NCI-H226 (cell line): Measurements from ENCODE around the gene CBLL1.
A peak's percentile ranks its signal among the peaks of the same experiment; 100 is the strongest.

Experiments
- DNase-seq: peaks from one replicate; pipeline ENCODE4 v3.0.0-alpha.2; 2015

The CBLL1 gene, protein sequence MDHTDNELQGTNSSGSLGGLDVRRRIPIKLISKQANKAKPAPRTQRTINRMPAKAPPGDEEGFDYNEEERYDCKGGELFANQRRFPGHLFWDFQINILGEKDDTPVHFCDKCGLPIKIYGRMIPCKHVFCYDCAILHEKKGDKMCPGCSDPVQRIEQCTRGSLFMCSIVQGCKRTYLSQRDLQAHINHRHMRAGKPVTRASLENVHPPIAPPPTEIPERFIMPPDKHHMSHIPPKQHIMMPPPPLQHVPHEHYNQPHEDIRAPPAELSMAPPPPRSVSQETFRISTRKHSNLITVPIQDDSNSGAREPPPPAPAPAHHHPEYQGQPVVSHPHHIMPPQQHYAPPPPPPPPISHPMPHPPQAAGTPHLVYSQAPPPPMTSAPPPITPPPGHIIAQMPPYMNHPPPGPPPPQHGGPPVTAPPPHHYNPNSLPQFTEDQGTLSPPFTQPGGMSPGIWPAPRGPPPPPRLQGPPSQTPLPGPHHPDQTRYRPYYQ

DNA sequence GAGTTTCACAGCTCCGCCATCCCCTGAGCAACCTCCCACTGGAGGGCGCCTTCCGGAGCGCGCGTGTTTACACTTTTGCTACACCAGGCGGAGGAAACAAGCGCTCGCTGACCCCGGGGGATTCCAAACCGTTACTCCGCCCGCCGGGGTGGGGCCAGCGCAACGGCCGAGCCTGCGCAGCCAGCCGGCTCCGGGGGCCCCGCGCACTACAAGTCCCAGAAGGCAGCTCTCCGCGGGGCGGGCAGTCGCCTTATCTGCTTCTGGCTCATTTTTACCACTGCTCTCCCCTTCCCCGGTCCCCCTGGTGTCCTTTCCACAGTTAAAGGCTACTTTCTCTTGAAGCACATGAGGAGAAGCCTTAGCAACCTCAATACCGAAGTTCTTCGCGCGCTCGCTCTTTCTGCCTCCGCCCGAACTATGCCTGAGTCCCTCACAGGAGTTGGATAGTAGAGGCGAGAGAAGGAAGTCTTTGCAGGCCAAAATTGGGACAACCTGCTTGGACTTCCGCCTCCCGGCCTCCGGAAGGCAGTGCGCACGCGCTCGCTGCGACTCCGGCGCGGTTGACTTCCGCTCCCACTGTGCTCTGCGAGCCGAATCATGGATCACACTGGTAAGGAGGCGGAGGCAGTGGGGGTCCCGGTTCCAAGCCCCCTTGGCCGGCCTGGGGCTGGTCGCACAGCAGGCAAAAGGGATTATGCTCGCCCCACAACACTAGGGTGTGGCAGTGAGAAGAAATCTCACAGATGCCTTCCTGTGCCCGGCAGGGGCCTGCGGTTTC is at the start of gene CBLL1:
Gene CBLL1 (plus strand): TSS at position 576 of the 778 bp plus-strand sequence. CDS start 22 bp downstream, at position 598.
- DNase-seq = peak; percentile 93

DNA sequence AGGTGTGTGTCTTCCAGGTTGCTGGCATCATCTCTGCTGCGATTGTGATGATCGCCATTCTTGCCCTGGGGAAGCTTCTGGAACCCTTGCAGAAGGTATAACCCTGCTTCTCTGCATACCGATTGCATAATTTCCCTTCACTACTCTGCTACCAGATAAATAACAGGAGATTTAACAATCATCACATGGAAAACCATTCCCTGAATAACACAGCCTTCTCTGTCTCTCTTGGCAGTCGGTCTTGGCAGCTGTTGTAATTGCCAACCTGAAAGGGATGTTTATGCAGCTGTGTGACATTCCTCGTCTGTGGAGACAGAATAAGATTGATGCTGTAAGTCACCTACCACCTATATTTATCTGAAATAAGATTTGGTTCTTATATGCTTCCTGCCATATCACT is 49.6 kb upstream of the CBLL1 start:
- DNase-seq = no peak

DNA sequence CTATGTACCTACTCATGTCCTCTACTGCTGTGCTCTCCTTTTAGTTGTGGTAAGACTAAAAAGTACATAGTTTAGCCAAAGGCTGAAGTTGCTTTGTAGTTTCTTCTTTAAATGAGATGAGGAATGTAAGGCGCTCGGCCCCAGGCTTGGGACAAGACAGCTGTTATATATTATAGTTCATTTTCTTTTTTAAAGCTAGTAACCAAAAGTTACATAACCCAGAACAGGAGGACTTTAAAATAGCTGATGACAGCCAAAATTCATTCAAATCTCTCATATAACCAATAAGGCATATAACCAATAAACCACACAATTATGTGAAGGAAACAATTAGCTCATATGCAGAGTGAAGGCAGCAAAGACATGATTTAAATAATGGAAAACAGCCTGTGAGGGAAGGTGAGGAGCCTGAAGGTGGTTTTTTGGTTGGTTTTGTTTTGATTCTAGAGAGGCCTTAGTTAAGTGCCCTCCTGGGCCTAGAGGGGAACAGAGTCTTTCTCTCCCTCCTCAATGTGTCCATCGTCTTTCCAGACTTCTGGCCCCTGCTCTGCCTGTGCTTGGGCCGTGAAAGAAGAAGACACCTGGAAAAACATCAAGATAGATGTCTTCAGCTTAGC is 47.5 kb upstream of the CBLL1 start:
- DNase-seq = no peak

DNA sequence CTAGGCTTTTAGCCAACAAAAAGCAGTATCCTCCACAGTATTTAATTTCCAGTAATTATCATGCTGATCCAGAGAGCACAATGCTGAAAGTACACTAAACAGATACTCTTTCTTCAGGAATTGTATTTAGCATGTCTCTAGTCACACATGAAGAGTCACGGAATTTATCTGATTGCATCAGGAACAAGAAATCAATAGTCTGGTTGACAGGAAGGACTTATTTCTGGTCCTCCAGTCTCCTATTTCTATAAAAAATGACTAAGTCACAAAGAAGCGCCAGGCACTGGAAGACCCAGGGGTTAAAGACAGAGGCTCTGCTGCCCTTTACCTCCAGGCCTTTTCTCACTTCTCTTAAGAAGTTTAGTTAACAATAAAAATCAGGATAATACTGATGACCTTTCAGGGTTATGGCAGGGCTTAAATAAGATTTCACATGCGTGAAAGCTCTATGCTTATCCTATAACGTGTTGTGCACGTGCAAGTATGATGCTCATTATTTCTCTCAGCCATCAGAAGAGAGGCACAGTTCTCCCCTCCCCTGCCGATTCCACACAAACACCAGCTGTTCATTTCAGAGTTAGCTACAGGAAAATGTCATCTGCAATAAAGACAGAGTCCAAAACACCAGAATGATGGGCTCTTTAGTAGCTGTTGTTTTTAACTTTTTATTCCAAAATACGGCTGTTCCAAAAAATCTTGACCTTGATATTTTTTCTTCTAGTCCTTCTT is 46.5 kb upstream of the CBLL1 start:
- no peak for DNase-seq

DNA sequence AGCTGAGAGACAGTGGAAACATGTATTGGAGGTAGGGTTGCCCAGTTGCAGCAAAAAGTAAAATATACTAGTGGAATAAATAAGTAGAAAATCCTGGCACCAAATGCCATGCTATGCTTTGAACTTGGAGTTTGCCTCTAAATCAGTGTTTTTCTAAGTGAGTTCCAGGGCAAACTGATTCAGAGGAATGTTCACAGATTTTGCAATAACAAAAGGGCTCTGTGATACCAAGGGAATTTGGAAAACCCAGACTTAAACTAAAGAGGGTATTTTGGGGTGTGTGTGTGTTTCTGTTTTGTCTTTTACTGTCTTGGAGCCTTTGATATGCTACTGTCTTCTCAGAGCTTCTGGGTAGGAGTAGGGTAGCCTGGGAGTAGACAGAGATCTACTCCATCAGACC is 43.4 kb upstream of the CBLL1 start:
- no peak for DNase-seq

DNA sequence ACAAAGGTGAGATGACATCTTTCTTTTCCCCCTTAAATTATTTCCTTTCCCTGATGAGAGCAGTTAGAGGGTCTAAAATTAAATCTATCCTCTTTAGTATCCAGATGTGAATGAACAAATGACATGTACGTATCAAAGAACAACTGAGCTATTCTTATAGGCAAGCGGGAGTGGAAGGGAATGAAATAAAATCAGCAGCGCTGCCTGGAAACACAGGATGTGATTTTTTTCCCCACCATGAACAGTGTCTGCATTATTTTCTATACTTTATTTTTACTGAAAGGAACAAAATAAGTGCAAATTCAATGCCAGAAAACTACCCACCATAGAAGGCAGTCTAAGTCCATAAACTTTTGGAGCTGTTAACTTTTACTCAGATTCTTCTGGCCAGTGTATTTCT is 42.8 kb upstream of the CBLL1 start:
- DNase-seq = no peak

DNA sequence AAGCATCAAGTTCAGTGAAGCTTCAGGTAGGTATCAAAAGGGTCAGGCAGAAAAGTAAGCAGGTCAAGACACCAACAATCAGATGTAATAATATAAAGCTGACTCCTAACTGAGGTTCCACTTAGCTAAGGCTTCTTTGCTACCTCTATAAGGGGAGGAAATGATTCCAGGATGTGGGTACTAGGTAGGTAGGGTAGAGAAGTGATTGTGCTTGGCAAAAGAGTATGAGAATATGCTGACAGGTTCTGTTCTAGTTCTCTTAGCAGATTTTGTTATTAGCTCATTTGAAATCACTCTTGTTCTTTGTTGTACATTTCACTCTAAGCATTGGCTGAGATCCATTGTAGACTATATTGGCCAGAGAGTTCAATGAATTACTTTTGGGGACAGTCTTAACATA is 40.7 kb upstream of the CBLL1 start:
- DNase-seq = no peak

DNA sequence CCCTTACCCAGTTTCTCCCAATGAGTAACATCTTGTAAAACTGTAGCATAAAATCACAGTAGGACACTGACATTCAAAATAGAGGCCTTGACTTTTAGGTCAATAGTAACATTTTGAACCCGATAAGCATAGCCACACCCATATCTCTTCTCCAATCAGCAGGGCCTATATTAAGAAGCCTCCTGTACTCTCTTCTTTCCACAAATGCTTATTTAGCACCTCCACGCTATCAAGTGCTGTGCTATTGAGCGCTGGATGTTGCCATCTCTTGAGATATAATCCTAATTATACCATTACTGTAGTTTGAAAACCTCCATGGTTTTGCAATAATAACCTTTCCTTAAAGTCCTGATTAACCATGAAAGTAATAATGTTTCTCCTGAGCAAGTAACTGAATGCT is 40.1 kb upstream of the CBLL1 start:
- no peak for DNase-seq

DNA sequence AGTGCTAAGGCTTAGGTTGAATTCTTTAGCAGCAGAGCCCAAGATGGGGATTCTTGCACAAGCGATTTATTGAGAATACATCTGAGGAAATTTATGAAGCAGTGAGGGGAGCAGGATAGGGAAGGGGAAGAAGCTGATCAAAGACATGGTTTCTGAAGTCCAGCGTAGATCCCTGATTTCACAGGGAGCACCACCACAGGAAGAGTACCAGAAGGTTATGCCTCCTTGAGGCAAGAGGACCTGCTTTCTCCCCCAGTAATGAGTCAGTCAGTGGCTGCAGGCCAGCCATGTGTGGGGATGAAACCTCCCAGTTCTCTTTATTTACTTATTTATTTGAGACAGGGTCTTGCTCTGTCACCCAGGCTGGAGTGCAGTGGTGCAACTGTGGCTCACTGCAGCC is 35.0 kb upstream of the CBLL1 start:
- DNase-seq = peak; percentile 18

DNA sequence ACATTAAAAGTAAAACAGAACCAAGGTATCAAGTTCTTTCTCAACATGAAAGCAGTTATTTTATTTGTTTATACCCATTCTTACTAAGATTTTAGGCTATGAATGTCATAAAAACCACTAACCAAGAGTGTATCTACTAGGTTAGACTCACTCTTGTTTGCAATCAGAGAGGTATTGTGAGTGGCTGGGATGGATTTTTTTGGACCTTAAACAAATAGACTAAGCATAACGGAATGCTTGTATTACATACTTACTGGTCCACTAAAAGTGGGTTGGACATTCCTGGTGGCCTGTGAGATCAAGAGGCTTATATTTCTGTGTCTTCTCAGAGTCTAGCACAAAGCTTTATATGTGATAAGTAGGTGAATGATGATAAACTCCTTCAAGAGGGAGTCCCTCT is 32.6 kb upstream of the CBLL1 start:
- DNase-seq = peak; percentile 56

DNA sequence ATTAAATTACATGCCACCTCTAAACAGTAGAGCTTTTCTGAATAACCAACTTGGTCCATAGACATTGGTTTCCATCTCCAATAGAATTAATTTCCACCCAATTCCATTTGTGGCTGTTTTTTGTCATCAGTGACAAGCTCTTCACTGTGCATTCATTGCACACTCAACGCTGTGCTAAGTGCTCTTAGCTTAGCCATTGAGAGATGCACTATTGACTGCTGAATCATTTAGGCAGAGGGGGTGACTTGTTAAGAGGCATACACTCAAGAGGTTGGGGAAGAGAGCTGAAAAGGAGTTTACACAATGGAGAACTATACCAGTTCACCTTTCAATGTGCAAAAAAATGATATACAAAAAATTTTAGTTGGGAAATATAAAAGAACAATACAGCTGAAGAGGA is 31.9 kb upstream of the CBLL1 start:
- no peak for DNase-seq

DNA sequence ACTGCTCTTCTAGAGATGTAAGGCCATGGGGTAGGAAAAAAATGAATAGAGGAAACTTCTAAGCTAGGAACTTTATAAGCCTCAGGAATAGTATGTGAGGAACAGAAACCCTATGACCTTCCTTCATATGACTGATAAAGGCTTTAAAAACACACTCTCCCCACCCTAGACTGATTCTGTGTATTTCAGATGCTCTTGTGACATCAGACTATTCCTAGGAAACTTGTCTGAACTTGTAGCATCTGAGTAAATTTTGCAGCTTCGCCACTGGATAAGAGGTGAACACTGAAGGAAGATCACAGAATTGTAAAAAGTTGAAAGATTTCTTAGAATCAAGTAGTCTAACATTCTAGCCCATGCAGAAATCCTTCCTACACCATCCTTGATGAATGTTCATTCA is 31.0 kb upstream of the CBLL1 start:
- DNase-seq = no peak

DNA sequence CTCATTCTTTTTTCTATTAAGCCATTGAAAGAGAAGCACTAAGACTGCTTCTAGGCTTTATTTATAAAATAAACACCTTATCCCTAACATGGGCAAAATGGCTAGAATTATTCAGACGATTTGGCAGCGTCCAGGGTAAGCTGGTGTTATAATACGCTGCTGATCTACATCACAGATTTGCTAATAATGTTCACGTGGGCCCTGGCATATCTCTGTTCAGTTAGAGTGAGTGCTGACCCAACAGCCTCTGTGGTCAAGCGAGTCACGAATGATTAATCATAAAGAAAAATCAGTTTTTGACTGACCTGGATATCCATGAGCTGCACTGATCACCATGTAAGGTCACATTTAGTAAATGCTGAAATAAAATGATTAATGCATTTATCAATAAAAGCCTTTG is 28.4 kb upstream of the CBLL1 start:
- DNase-seq = peak; percentile 74

DNA sequence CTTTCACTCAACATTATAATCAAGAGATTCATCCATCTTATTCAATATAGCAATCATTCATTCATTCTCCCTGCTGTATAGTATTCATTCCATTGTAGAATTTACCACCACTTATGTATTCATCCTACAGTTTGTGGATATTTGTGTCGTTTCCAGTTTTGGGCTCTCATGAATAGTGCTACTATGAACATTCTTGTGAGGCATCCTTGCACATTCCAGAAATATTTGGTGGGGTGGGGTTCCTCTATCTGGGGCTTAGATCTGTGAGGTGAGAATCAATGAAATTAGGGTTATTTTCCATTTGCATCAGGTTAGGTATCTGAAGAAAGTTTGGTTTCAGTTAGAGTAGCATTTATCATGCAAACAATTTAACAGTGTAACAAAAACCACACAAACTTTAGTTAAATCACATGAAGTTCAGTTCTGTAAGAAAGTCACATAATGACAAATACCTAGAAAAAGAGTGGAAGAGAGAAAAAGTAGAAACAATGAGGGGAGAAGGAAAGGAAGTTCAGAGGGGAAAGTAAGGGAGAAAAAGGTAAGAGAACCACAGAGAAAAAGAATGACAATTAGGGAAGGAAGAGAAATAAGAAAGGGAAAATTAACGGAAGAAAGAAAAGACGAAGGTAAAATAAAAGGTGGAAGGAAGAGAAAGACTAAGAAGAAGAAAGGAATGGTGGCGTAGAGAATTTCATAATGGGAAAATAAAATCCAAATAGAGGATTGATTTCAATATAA is 25.3 kb upstream of the CBLL1 start:
- no peak for DNase-seq

DNA sequence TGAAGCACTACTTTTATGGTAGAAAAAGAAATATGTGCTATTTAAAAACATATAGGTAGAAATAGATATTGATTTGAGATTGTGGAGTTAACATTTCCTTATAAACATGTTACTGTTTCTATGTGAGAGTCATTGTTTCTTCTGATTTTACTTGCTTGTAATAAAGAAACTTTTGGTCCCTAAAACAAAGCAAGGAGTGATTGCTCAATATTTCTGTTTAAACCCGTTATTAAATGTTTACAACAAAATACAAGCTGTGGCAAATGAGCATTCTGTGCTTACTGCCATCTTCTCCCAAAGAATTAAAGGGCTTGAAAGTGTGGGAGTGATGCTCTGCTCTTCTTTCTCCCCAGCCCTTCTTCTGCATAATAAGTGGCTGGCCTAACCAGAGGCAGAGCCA is 22.7 kb upstream of the CBLL1 start:
- no peak for DNase-seq

DNA sequence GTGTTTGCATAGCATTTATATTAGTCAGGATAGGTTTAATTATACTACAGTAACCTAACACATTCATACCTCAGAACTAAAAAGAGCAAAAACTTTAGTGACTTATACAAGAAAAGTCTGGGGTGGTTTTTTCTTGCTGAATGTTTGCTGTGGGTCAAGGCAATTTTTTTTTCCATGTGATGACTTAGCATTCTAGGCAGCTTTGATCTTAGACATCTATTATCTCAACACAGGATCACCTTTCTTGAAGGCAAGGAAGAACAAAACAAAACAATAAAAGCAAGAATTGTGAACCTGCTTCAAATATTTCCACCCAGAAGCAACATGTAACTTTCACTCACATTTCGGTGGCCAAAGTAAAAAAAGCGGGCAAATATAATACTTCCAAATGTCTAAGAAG is 20.7 kb upstream of the CBLL1 start:
- DNase-seq = no peak

DNA sequence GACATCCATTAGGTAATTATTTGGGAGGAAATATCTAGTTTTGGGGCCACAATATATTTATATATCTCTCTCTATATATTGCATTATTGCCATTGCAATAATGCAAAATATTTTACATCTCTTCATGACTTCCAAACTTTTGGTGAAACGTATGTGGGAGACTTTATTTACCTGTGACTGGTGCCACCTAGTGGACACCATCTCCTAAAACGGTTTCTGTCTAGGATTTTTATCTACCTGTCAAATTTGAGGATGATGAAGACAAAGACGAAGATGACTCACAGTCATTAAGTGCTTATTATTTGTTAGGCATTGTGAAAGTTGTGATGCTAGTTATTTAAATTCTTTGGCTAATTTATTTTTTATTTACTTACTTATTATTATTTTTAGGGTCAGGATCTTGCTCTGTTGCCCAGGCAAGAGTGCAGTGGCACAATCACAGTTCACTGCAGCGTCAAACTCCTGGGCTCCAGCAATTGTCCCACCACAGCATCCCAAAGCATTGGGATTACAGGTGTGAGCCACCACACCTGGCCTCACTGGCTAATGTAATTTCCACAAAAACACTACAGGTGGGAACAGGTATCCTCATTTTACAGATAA is 18.7 kb upstream of the CBLL1 start:
- DNase-seq = peak; percentile 25

DNA sequence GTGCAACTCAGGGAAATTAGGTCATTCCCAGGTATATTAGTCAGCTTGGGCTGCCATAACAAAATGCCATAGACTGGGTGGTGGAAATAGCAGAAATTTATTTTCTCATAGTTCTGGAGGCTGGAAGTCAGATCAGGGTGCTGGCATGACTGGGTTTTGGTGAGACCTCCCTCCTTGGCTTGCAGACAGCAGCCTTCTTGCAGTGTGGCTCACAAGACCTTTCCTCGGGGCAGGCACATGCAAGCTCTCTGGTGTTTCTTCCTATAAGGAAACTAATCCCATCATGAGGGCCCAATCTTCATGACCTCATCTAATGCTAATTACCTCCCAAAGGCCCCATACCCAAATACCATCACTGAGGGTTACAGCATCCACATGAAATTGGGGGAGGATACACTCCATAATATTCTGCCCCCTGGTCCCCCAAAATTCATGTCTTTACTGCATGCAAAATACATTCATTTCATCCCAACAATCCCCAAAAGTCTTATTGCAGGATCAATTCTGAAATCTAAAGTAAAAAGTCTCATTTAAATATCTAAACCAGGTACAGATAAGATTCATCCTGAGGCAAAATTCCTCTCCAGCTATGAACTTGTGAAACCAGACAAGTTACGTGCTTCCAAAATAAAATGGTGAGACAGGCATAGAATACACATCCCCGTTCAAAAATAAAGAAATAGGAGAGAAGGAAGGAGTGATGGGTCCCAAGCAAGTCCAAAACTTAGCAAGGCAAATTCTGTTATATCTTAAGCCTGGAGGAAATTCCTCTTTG is 17.4 kb upstream of the CBLL1 start:
- DNase-seq = no peak

DNA sequence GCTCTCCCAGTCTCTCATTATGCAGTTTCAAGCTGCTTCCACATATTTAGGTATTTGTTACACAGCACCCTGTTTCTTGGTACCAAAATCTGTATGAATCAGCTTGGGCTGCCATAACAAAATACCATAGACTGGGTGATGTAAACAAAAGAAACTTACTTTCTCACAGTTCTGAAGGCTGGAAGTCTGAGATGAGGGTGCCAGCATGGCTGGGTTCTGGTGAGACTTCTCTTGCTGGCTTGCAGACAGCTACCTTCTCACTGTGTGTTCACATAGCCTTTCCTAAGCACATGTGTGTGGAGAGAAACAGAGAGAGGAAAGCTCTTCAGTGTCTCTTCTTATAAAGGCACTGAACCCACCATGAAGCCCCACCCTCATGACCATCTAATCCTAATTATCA is 15.7 kb upstream of the CBLL1 start:
- DNase-seq = no peak

DNA sequence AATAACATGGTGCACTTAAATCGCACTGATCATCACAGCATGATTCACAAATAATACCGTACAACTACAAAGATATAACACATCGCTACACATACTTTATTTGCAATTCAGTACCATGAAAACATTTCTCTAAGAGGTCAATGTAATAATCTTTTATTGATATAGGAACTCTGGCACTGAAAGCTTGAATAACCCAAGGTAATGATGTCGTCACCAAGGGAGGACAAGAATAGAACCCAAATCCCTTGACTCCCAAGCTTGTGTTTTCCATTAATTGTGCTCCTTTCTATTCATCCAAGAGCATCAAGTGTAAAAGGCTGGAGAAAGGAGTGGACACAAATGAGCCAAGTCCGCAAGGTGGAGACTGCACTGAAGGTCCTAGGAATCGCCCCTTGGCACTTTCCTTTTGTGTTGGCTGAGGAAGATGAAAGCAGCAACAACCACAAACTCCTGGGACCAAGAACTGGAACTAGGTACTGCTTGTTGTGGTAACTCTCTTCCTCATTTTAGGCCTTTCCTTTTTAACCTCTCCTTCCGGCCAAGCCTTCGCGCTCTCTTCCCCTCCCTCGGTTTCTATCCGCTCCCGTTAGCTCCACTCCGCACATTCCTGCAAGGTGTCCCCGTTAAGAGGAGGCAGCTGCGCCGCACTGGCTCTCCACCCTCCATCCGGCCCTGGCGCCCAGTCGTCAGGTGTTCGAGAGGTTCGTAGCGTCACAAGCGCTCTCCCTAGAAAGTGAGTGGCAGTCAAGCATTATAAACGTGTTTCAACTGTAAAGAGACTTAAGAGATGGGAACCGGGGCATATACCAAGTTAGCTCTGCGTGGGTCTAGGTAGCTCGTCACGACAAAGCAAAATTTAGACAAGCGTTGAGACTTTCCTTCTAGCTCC is 1.0 kb upstream of the CBLL1 start:
- DNase-seq = no peak
